A673 (cell line): ENCODE data around the gene GCG. TPM values are rescaled to one million over a fixed set of nuclear protein-coding genes. Genes with fewer than 3 reads are reported as not detected.

Experiments
- BruUV-seq: library from RNA; stranded (reverse); fragments of 400-500 nt; replicated peaks from 2 replicates; lab custom pipeline; 2021; lab: Mats Ljungman, UMichigan
- CTCF ChIA-PET: fragments of 300-600 bp; sonication (Branson Sonifier 250); formaldehyde crosslinking; loops from one replicate; lab custom pipeline; 2022; ENCODE audit warnings: antibody characterized with exemption; lab: Charles Lee
- POLR2A ChIA-PET: fragments of 300-600 bp; sonication (Branson Sonifier 250); formaldehyde crosslinking; loops from one replicate; lab custom pipeline; 2022; ENCODE audit warnings: antibody characterized with exemption; ENCODE audit not compliant: low non-redundant PET; lab: Charles Lee
- DNase-seq: peaks from one replicate; pipeline ENCODE4 v3.0.0-alpha.2; 2015; ENCODE audit warnings: low spot score
- H3K27ac ChIP-seq: fragments of 200-600 bp; sonication (generic); 2 replicates; pipeline ENCODE4 v1.5.1; 2016; ENCODE audit warnings: mixed run types, low read depth, mild to moderate bottlenecking, mixed read lengths, antibody characterized with exemption, low read length; ENCODE audit not compliant: poor library complexity, severe bottlenecking
- H3K27me3 ChIP-seq: fragments of 200-600 bp; sonication (generic); replicated peaks from 2 replicates; pipeline ENCODE4 v1.6.1; 2017; ENCODE audit warnings: mixed run types, low read depth, mild to moderate bottlenecking, mixed read lengths, antibody characterized with exemption, low read length; ENCODE audit not compliant: insufficient read depth, poor library complexity
- H3K36me3 ChIP-seq: fragments of 200-600 bp; sonication (generic); 2 replicates; pipeline ENCODE4 v1.6.1; 2016; ENCODE audit warnings: mixed run types, mild to moderate bottlenecking, mixed read lengths, antibody characterized with exemption, low read length; ENCODE audit not compliant: insufficient read depth, poor library complexity, severe bottlenecking
- H3K4me1 ChIP-seq: fragments of 200-600 bp; sonication (generic); 2 replicates; pipeline ENCODE4 v1.6.1; 2017; ENCODE audit warnings: mixed run types, mild to moderate bottlenecking, mixed read lengths, antibody characterized with exemption, low read length; ENCODE audit not compliant: insufficient read depth, poor library complexity, severe bottlenecking
- H3K4me3 ChIP-seq: fragments of 200-600 bp; sonication (generic); 2 replicates; pipeline ENCODE4 v1.5.1; 2016; ENCODE audit warnings: low read depth, mixed run types, mild to moderate bottlenecking, mixed read lengths, low read length; ENCODE audit not compliant: poor library complexity, severe bottlenecking
- H3K9me3 ChIP-seq: fragments of 200-600 bp; sonication (generic); 2 replicates; pipeline ENCODE4 v1.6.1; 2016; ENCODE audit warnings: mixed run types, low read depth, mild to moderate bottlenecking, mixed read lengths, antibody characterized with exemption, low read length; ENCODE audit not compliant: poor library complexity, severe bottlenecking
- CTCF ChIP-seq: fragments of 300-800, 200-600 bp; sonication (generic); conservative IDR thresholded peaks from 2 replicates; pipeline ENCODE4 v1.5.1; 2017; ENCODE audit warnings: low read depth, mild to moderate bottlenecking, antibody characterized with exemption, low read length, moderate library complexity, mixed read lengths
- EZH2 ChIP-seq: fragments of 200-600 bp; sonication (generic); IDR thresholded peaks from 2 replicates; pipeline ENCODE4 v1.6.1; 2017; ENCODE audit warnings: borderline replicate concordance, low read depth, mild to moderate bottlenecking, mixed read lengths, antibody characterized with exemption, low read length; ENCODE audit not compliant: poor library complexity, severe bottlenecking
- intact Hi-C: fragments of 100-400 bp; cut with micrococcal nuclease; formaldehyde crosslinking; loops from one replicate; pipeline ENCODE4 v1.10.0; 2022; ENCODE audit not compliant: unreplicated experiment
- total RNA-seq: library from RNA; stranded (reverse); gene quantifications from 2 replicates; pipeline ENCODE4 v1.2.3, GENCODE V29; 2021

GCG gene
- total RNA-seq, 1 experiment from 2014 or later: not detected

GRCh38 chr2:162103443-162104009, 48.5 kb downstream of the GCG start:
- intact Hi-C loops: no loop called here
- CTCF ChIA-PET: no interaction called here

GRCh38 chr2:162100579-162100978, 51.5 kb downstream of the GCG start:
- intact Hi-C loops: no loop called here
- Histone ChIP-seq H3K36me3 (no peaks in the 10 kb centered on the region), H3K4me1 (no peaks in the 10 kb centered on the region), H3K4me3 (no peak overlapping the region), H3K27ac (no peak overlapping the region), H3K27me3 (no peaks in the 10 kb centered on the region), H3K9me3 (no peaks in the 10 kb centered on the region)
- TF ChIP-seq CTCF (no peak), EZH2 (no peak)
- no TSS peak for BruUV-seq
- CTCF ChIA-PET: no interaction called here
- DNase-seq: no peak
- POLR2A ChIA-PET: no interaction called here

More at GRCh38 chr2:162103443-162104009, 48.5 kb downstream of the GCG start:
- no peaks in the 10 kb centered on the region for H3K36me3 ChIP-seq
- POLR2A ChIA-PET: interaction anchor here (0.5 kb wide), 1 partner anchor 679 kb away, joined by 3 read pairs; no protein-coding TSS in a partner anchor
- no peak overlapping the region for H3K4me3 ChIP-seq
- DNase-seq: no peak
- no peaks in the 10 kb centered on the region for H3K27me3 ChIP-seq
- no peaks in the 10 kb centered on the region for H3K9me3 ChIP-seq
- TF ChIP-seq CTCF (no peak), EZH2 (no peak)
- H3K27ac ChIP-seq: no peak overlapping the region
- BruUV-seq: no TSS peak
- no peaks in the 10 kb centered on the region for H3K4me1 ChIP-seq

GRCh38 chr2:162099836-162100235, 52.2 kb downstream of the GCG start:
- H3K27ac ChIP-seq: no peak overlapping the region
- no peaks in the 10 kb centered on the region for H3K27me3 ChIP-seq
- H3K4me3 ChIP-seq: no peak overlapping the region
- ChIA-PET CTCF (no interaction called here), POLR2A (no interaction called here)
- no peaks in the 10 kb centered on the region for H3K4me1 ChIP-seq
- DNase-seq: no peak
- no peak for TF ChIP-seq EZH2
- TF ChIP-seq CTCF: no peak
- H3K9me3 ChIP-seq: no peaks in the 10 kb centered on the region
- BruUV-seq: no TSS peak
- intact Hi-C loops: no loop called here
- H3K36me3 ChIP-seq: no peaks in the 10 kb centered on the region

Other genes with a start within 250 kb of the GCG start
- 0.80 and 1.4 TPM in 2 replicates for gene DPP4, start 78.0 kb downstream of the GCG start, total RNA-seq
- 0.88 and 2.3 TPM in 2 replicates for gene FAP, start 91.2 kb upstream of the GCG start, total RNA-seq
- 5.1 and 6.9 TPM in 2 replicates for gene IFIH1, start 166.4 kb upstream of the GCG start, total RNA-seq
- gene GCA, start 191.9 kb upstream of the GCG start, total RNA-seq: 7.0 and 11.6 TPM in 2 replicates